H1 (cell line): Measurements from ENCODE around the gene PRCP. TPM values are rescaled to one million over a fixed set of nuclear protein-coding genes. Genes with fewer than 3 reads are reported as not detected.

Experiments used
- CTCF ChIA-PET: fragments of 300-600 bp; sonication (Branson Sonifier 250); formaldehyde crosslinking; loops from one replicate; lab custom pipeline; 2021; ENCODE audit not compliant: partially characterized antibody; lab: Charles Lee
- POLR2A ChIA-PET: fragments of 300-600 bp; sonication (Branson Sonifier 250); formaldehyde crosslinking; loops from one replicate; lab custom pipeline; 2021; ENCODE audit warnings: inconsistent platforms; ENCODE audit not compliant: partially characterized antibody; lab: Charles Lee
- DNase-seq, 2 experiments: peaks; one replicate each; pipeline versions ENCODE4 v3.0.0 to v3.0.0-alpha.2; 2010 to 2022; ENCODE audit warnings: low spot score in 2 of 2, low read depth in 1 of 2, mixed read lengths in 1 of 2
- FAIRE-seq: peaks from 2 replicates; lab custom pipeline; 2011; peaks lifted over from hg19 to GRCh38; lab: Jason Lieb, UNC
- H2AFZ ChIP-seq: 2 replicates; pipeline ENCODE4 v1.8.1; 2012; ENCODE audit warnings: low read length, inconsistent platforms
- H2AK5ac ChIP-seq: 2 replicates; pipeline ENCODE4 v1.6.1; 2013; ENCODE audit warnings: low read depth, low read length
- H2BK120ac ChIP-seq: replicated peaks from 2 replicates; pipeline ENCODE3; 2013; ENCODE audit warnings: low read depth, low read length, inconsistent platforms
- H2BK12ac ChIP-seq: 2 replicates; pipeline ENCODE4 v1.6.1; 2013; ENCODE audit warnings: low read depth, low read length
- H2BK15ac ChIP-seq: 2 replicates; pipeline ENCODE4 v1.6.1; 2013; ENCODE audit warnings: low read length
- H2BK20ac ChIP-seq: 2 replicates; pipeline ENCODE4 v1.6.1; 2013; ENCODE audit warnings: low read length
- H2BK5ac ChIP-seq: 2 replicates; pipeline ENCODE4 v1.6.1; 2013; ENCODE audit warnings: low read depth, low read length
- H3K14ac ChIP-seq: 2 replicates; pipeline ENCODE4 v1.6.1; 2013; ENCODE audit warnings: inconsistent platforms; ENCODE audit not compliant: insufficient read length
- H3K18ac ChIP-seq: 2 replicates; pipeline ENCODE4 v1.6.1; 2013; ENCODE audit warnings: low read length; ENCODE audit errors: extremely low read depth
- H3K23ac ChIP-seq: 2 replicates; pipeline ENCODE4 v1.6.1; 2013; ENCODE audit warnings: inconsistent platforms; ENCODE audit not compliant: insufficient read length
- H3K23me2 ChIP-seq: 2 replicates; pipeline ENCODE4 v1.6.1; 2013; ENCODE audit warnings: low read depth, low read length
- H3K27ac ChIP-seq: 2 replicates; pipeline ENCODE4 v1.6.1; 2011; ENCODE audit warnings: low read depth, low read length, inconsistent platforms
- H3K27me3 ChIP-seq, 4 experiments: replicated peaks in 1 of 4; 1 replicate in 1 of 4; 2 replicates in 3 of 4; pipeline versions ENCODE4 v1.6.1 to v1.8.1; 2011 to 2013; ENCODE audit warnings: low read length in 3 of 4, mild to moderate bottlenecking in 3 of 4, inconsistent platforms in 2 of 4, mixed read lengths in 2 of 4, moderate library complexity in 1 of 4; ENCODE audit not compliant: control insufficient read depth in 3 of 4, insufficient read depth in 3 of 4; ENCODE audit errors: extremely low read depth in 1 of 4
- H3K36me3 ChIP-seq, 4 experiments: 2 replicates each; pipeline versions ENCODE4 v1.6.1 to v1.8.1; 2011 to 2013; ENCODE audit warnings: mild to moderate bottlenecking in 4 of 4, low read length in 3 of 4, moderate library complexity in 2 of 4, control low read depth in 1 of 4, inconsistent platforms in 1 of 4; ENCODE audit not compliant: insufficient read depth in 4 of 4, control insufficient read depth in 2 of 4
- H3K4ac ChIP-seq: replicated peaks from 2 replicates; pipeline ENCODE3; 2013; ENCODE audit warnings: low read length, low read depth, mixed read lengths, inconsistent platforms; ENCODE audit not compliant: insufficient read length
- H3K4me1 ChIP-seq, 4 experiments: replicated peaks in 1 of 4; 1 replicate in 1 of 4; 2 replicates in 3 of 4; pipeline versions ENCODE4 v1.6.1 to v1.8.1; 2011 to 2013; ENCODE audit warnings: low read length in 3 of 4, inconsistent platforms in 2 of 4, mixed read lengths in 1 of 4; ENCODE audit not compliant: insufficient read depth in 4 of 4, control insufficient read depth in 3 of 4
- H3K4me2 ChIP-seq, 2 experiments: 2 replicates each; pipeline versions ENCODE4 v1.6.1 to v1.8.1; 2011 to 2013; ENCODE audit warnings: low read depth in 2 of 2, low read length in 2 of 2, control low read depth in 1 of 2, inconsistent platforms in 1 of 2, mild to moderate bottlenecking in 1 of 2; ENCODE audit not compliant: insufficient read depth in 1 of 2
- H3K4me3 ChIP-seq, 4 experiments: fragments of 200-600, 300-600 bp in 1 of 4; sonication (generic), shearing (Covaris generic), sonication (Bioruptor Twin) in 1 of 4; 2 replicates each; pipeline versions ENCODE4 v1.5.1 to v1.8.1; 2011 to 2016; ENCODE audit warnings: low read length in 4 of 4, low read depth in 3 of 4, control low read depth in 2 of 4, inconsistent platforms in 2 of 4, mild to moderate bottlenecking in 2 of 4, mixed read lengths in 1 of 4, moderate library complexity in 1 of 4; ENCODE audit not compliant: insufficient read depth in 2 of 4; ENCODE audit errors: extremely low read depth in 1 of 4
- H3K56ac ChIP-seq: replicated peaks from 2 replicates; pipeline ENCODE3; 2013; ENCODE audit warnings: low read depth, mild to moderate bottlenecking, mixed read lengths, low read length, inconsistent platforms; ENCODE audit not compliant: insufficient read length
- H3K79me1 ChIP-seq: 2 replicates; pipeline ENCODE4 v1.6.1; 2013; ENCODE audit warnings: low read depth, low read length, control low read depth
- H3K79me2 ChIP-seq, 2 experiments: 2 replicates each; pipeline versions ENCODE4 v1.6.1 to v1.8.1; 2012 to 2013; ENCODE audit warnings: low read length in 2 of 2, mild to moderate bottlenecking in 2 of 2, inconsistent platforms in 1 of 2; ENCODE audit not compliant: insufficient read depth in 2 of 2, control insufficient read depth in 1 of 2
- H3K9ac ChIP-seq, 4 experiments: replicated peaks in 1 of 4; 1 replicate in 1 of 4; 2 replicates in 3 of 4; pipeline versions ENCODE4 v1.6.1 to v1.8.1; 2011 to 2013; ENCODE audit warnings: low read depth in 3 of 4, low read length in 3 of 4, control low read depth in 2 of 4, mild to moderate bottlenecking in 2 of 4, moderate library complexity in 2 of 4, inconsistent platforms in 1 of 4; ENCODE audit errors: extremely low read depth in 1 of 4
- H3K9me3 ChIP-seq, 2 experiments: 2 replicates each; pipeline versions ENCODE4 v1.6.1 to v1.8.1; 2012 to 2013; ENCODE audit warnings: mild to moderate bottlenecking in 2 of 2, moderate library complexity in 2 of 2, control low read depth in 1 of 2, inconsistent platforms in 1 of 2, low read depth in 1 of 2, low read length in 1 of 2, mixed read lengths in 1 of 2; ENCODE audit not compliant: insufficient read depth in 2 of 2
- H4K20me1 ChIP-seq, 2 experiments: replicated peaks in 1 of 2; 2 replicates each; pipeline versions ENCODE3 to v1.8.1; 2011 to 2013; ENCODE audit warnings: inconsistent platforms in 2 of 2, low read length in 2 of 2, mild to moderate bottlenecking in 1 of 2; ENCODE audit not compliant: insufficient read depth in 2 of 2, control insufficient read depth in 1 of 2
- H4K5ac ChIP-seq: 2 replicates; pipeline ENCODE4 v1.6.1; 2013; ENCODE audit warnings: low read length, low read depth, mixed read lengths, inconsistent platforms; ENCODE audit not compliant: insufficient read length
- H4K8ac ChIP-seq: 2 replicates; pipeline ENCODE4 v1.8.0; 2013; ENCODE audit warnings: mild to moderate bottlenecking, moderate library complexity, low read length, inconsistent platforms; ENCODE audit not compliant: insufficient read depth; ENCODE audit errors: extremely low read depth
- H4K91ac ChIP-seq: replicated peaks from 2 replicates; pipeline ENCODE3; 2013; ENCODE audit warnings: low read length, mixed read lengths, inconsistent platforms; ENCODE audit not compliant: insufficient read length
- ATF3 ChIP-seq: IDR thresholded peaks from 2 replicates; pipeline ENCODE4 v1.6.1; 2011; ENCODE audit warnings: low read depth, mild to moderate bottlenecking, low read length; ENCODE audit not compliant: insufficient read depth
- EZH2 ChIP-seq: fragments of 200-600 bp; sonication (generic); IDR thresholded peaks from 2 replicates; pipeline ENCODE4 v1.7.1; 2012; ENCODE audit warnings: low read depth, mild to moderate bottlenecking, moderate library complexity, low read length, inconsistent platforms; ENCODE audit not compliant: severe bottlenecking
- NRF1 ChIP-seq: IDR thresholded peaks from 2 replicates; pipeline ENCODE4 v1.6.1; 2011; ENCODE audit warnings: mild to moderate bottlenecking, low read depth, low read length, improper control_type of control experiment
- SAP30 ChIP-seq: fragments of 300-600 bp; sonication (generic); IDR thresholded peaks from 2 replicates; pipeline ENCODE4 v1.7.1; 2012; ENCODE audit warnings: low read length, moderate library complexity, mild to moderate bottlenecking, inconsistent platforms; ENCODE audit not compliant: insufficient read depth, insufficient replicate concordance
- WGBS, 2 experiments: shearing (Covaris generic) in 1 of 2; methylation state at CpG; one replicate each; pipeline versions ENCODE4 v1.1.6 to v1.1.7; 2013 to 2015; ENCODE audit warnings: low lambda C conversion rate in 2 of 2, mixed read lengths in 2 of 2, inconsistent platforms in 1 of 2, low coverage in 1 of 2, missing lambda C conversion rate in 1 of 2; ENCODE audit not compliant: insufficient replicate concordance in 2 of 2, insufficient coverage in 1 of 2, insufficient read length in 1 of 2; ENCODE audit errors: extremely low coverage in 1 of 2, missing lambda C conversion rate in 1 of 2; 5-methylcytosine and 5-hydroxymethylcytosine counted together
- polyA plus RNA-seq, 7 experiments: library from polyadenylated mRNA; depleted of rRNA in 3 of 7; stranded (reverse) in 5 of 7; unstranded in 2 of 7; fragments of >200 nt in 5 of 7; fragments of 200-250 nt in 2 of 7; gene quantifications; 1 replicate in 5 of 7; 2 replicates in 1 of 7; 4 replicates in 1 of 7; pipeline versions ENCODE4 v1.2.1 to v1.2.3, GENCODE V29; 2011 to 2013; ENCODE audit warnings: missing spikeins in 2 of 7, mixed read lengths in 2 of 7
- total RNA-seq: library from RNA; stranded (reverse); fragmentation: NEBNext Ultra II Directional; extraction: Animal tissue kit (Norgen Biotek cat#: 25700); gene quantifications from 2 replicates; pipeline ENCODE4 v1.2.1, GENCODE V29; 2021

Gene PRCP
- total and polyA plus RNA-seq, 2 of the 8 experiments (the other 6 are each of a cell fraction or from before 2014, with no cell fraction given), result 63.8 to 84.4 TPM

GRCh38 chr11:82786836-82787235, 113.4 kb downstream of the PRCP start:
- Histone ChIP-seq H2AK5ac (no peak overlapping the region), H3K23ac (no peak overlapping the region), H2BK5ac (no peak overlapping the region), H2AFZ (no peak overlapping the region), H3K36me3 (no peaks in the 10 kb centered on the region), H4K20me1 (no peaks in the 10 kb centered on the region), H3K4me3 (no peak overlapping the region), H2BK120ac (no peak overlapping the region), H3K79me2 (no peaks in the 10 kb centered on the region), H3K9ac (no peak overlapping the region), H4K8ac (no peak overlapping the region), H3K79me1 (no peaks in the 10 kb centered on the region), H3K56ac (no peak overlapping the region), H2BK20ac (no peak overlapping the region), H2BK12ac (no peak overlapping the region), H3K4ac (no peak overlapping the region), H3K9me3 (no peaks in the 10 kb centered on the region), H3K4me2 (no peak overlapping the region), H3K27me3 (no peaks in the 10 kb centered on the region), H3K18ac (no peak overlapping the region), H3K23me2 (no peaks in the 10 kb centered on the region; the same call in 1 of the 2 replicates), H2BK15ac (no peak overlapping the region), H3K14ac (no peak overlapping the region), H4K5ac (no peak overlapping the region), H3K4me1 (peaks cover 0 to 2% (median 0%) of the 10 kb centered on the region in 4 experiments; a peak in 1 of 7 replicates), H4K91ac (no peak overlapping the region), H3K27ac (no peak overlapping the region)
- ChIA-PET CTCF (interaction anchor here (1.0 to 1.8 kb wide), 2 partner anchors 11 to 69 kb away, joined by 3 to 15 read pairs; no protein-coding TSS in a partner anchor), POLR2A (no interaction called here)
- FAIRE-seq (no peak), DNase-seq (no peak)
- TF ChIP-seq ATF3 (no peak), EZH2 (no peak), NRF1 (no peak), SAP30 (no peak)
- 93% methylated on average over 3 of the region's 3 CpGs; no CpG with 5 or more reads in 1 of the 2 experiments for WGBS, 2 experiments
